Activated CD4-positive, CD25-positive, alpha-beta regulatory T cell treated with anti-CD3 and anti-CD28 coated beads, Interleukin-2, amount 50 U/mL, for 24 hours (primary cell): ENCODE results near the gene PTPRR.

Experiments
- ATAC-seq, 2 donors: fragments of 150-1000 bp; cut with Tn5 transposase; one replicate each; pipeline ENCODE4 v1.10.0; 2021; ENCODE audit warnings: mild to moderate bottlenecking in 1 of 2, moderate library complexity in 1 of 2

PTPRR gene

GRCh38 chr12:70910666-70911065, 9.9 kb downstream of the PTPRR start:
- no peak for ATAC-seq

- no peak for ATAC-seq
Observed at GRCh38 chr12:70908978-70909377, 11.6 kb downstream of the PTPRR start.

- no peak for ATAC-seq
Observed at GRCh38 chr12:70907412-70907811, 13.1 kb downstream of the PTPRR start.

GRCh38 chr12:70895956-70896355, 24.6 kb downstream of the PTPRR start:
- no peak for ATAC-seq

- ATAC-seq: no peak
Observed at GRCh38 chr12:70892593-70892992, 27.9 kb downstream of the PTPRR start.

GRCh38 chr12:70890895-70891832, 29.4 kb downstream of the PTPRR start:
- no peak for ATAC-seq

- ATAC-seq: no peak
Observed at GRCh38 chr12:70885956-70886355, 34.6 kb downstream of the PTPRR start.

- ATAC-seq: no peak
Observed at GRCh38 chr12:70883855-70884254, 36.7 kb downstream of the PTPRR start.

- ATAC-seq: no peak
Observed at GRCh38 chr12:70880744-70881143, 39.8 kb downstream of the PTPRR start.

- no peak for ATAC-seq
Observed at GRCh38 chr12:70876952-70877351, 43.6 kb downstream of the PTPRR start.

- ATAC-seq: no peak
Observed at GRCh38 chr12:70875628-70876027, 44.9 kb downstream of the PTPRR start.

- ATAC-seq: no peak
Observed at GRCh38 chr12:70854881-70855568, 65.5 kb downstream of the PTPRR start.

GRCh38 chr12:70854138-70854537, 66.4 kb downstream of the PTPRR start:
- no peak for ATAC-seq

- ATAC-seq: no peak
Observed at GRCh38 chr12:70853326-70853725, 67.2 kb downstream of the PTPRR start.

GRCh38 chr12:70852416-70853150, 68.0 kb downstream of the PTPRR start:
- no peak for ATAC-seq

GRCh38 chr12:70849265-70849960, 71.1 kb downstream of the PTPRR start:
- no peak for ATAC-seq

GRCh38 chr12:70847871-70848270, 72.7 kb downstream of the PTPRR start:
- ATAC-seq: no peak

- no peak for ATAC-seq
Observed at GRCh38 chr12:70845268-70845667, 75.3 kb downstream of the PTPRR start.

GRCh38 chr12:70843363-70843762, 77.2 kb downstream of the PTPRR start:
- ATAC-seq: no peak

- ATAC-seq: no peak
Observed at GRCh38 chr12:70842942-70843341, 77.6 kb downstream of the PTPRR start.

GRCh38 chr12:70842136-70842535, 78.4 kb downstream of the PTPRR start:
- no peak for ATAC-seq

GRCh38 chr12:70840656-70841350, 79.7 kb downstream of the PTPRR start:
- no peak for ATAC-seq
